Endodermal cell (in vitro differentiated cells): ENCODE measurements around the gene SLC6A9. TPM values are rescaled to one million over a fixed set of nuclear protein-coding genes. Genes with fewer than 3 reads are reported as not detected.

ENCODE experiments used
- DNase-seq: peaks from one replicate; pipeline ENCODE4 v3.0.0-alpha.2; 2017
- H3K27ac ChIP-seq: 2 replicates; pipeline ENCODE4 v1.5.1; 2013; ENCODE audit warnings: mild to moderate bottlenecking, low read depth, low read length, moderate library complexity
- H3K27me3 ChIP-seq: 2 replicates; pipeline ENCODE4 v1.6.1; 2013; ENCODE audit warnings: mild to moderate bottlenecking, low read length, moderate library complexity; ENCODE audit not compliant: insufficient read depth, control insufficient read depth, poor library complexity, severe bottlenecking
- H3K36me3 ChIP-seq: 2 replicates; pipeline ENCODE4 v1.7.0; 2013; ENCODE audit warnings: mild to moderate bottlenecking, low read length, moderate library complexity; ENCODE audit not compliant: control insufficient read depth, insufficient read depth
- H3K4me1 ChIP-seq: one replicate; pipeline ENCODE4 v1.7.0; 2013; ENCODE audit warnings: low read length; ENCODE audit not compliant: control insufficient read depth, insufficient read depth
- H3K4me3 ChIP-seq: 2 replicates; pipeline ENCODE4 v1.5.1; 2013; ENCODE audit warnings: mild to moderate bottlenecking, low read length, moderate library complexity
- H3K9ac ChIP-seq: 2 replicates; pipeline ENCODE4 v1.6.1; 2013; ENCODE audit warnings: mild to moderate bottlenecking, low read length, moderate library complexity; ENCODE audit not compliant: poor library complexity, severe bottlenecking; ENCODE audit errors: extremely low read depth
- H3K9me3 ChIP-seq: 2 replicates; pipeline ENCODE4 v1.6.1; 2013; ENCODE audit warnings: mild to moderate bottlenecking, low read length, moderate library complexity; ENCODE audit not compliant: control insufficient read depth
- H3K27ac Mint-ChIP-seq: 2 replicates; pipeline ENCODE4 v1.8.0; 2020; ENCODE audit warnings: mixed read lengths
- H3K27me3 Mint-ChIP-seq: 2 replicates; pipeline ENCODE4 v1.8.0; 2021; ENCODE audit warnings: mild to moderate bottlenecking, mixed read lengths; ENCODE audit not compliant: insufficient read depth
- H3K36me3 Mint-ChIP-seq: 2 replicates; pipeline ENCODE4 v1.8.0; 2020; ENCODE audit warnings: low read depth, mixed read lengths
- H3K4me1 Mint-ChIP-seq: 2 replicates; pipeline ENCODE4 v1.8.0; 2020; ENCODE audit warnings: mixed read lengths
- H3K4me3 Mint-ChIP-seq: 2 replicates; pipeline ENCODE4 v1.8.0; 2020; ENCODE audit warnings: mild to moderate bottlenecking, moderate library complexity, mixed read lengths
- H3K9me3 Mint-ChIP-seq: 2 replicates; pipeline ENCODE4 v1.8.0; 2020; ENCODE audit warnings: mild to moderate bottlenecking, mixed read lengths
- WGBS, 2 experiments: methylation state at CpG; one replicate each; pipeline versions ENCODE4 v1.1.5 to v1.1.7; 2013; ENCODE audit warnings: missing lambda C conversion rate in 2 of 2, mixed read lengths in 1 of 2; ENCODE audit not compliant: insufficient coverage in 1 of 2, insufficient read length in 1 of 2; 5-methylcytosine and 5-hydroxymethylcytosine counted together
- total RNA-seq, 2 donors: library from RNA; stranded (reverse); fragmentation: NEBNext Ultra II Directional in 1 of 2; extraction: Animal tissue kit (Norgen Biotek cat#: 25700) in 1 of 2; gene quantifications; 2 replicates in 1 of 2; 3 replicates in 1 of 2; pipeline ENCODE4 v1.2.1, GENCODE V29; 2021
- TF ChIP-seq, protein P1 (sequence below): fragments of 200-600 bp; sonication (generic); conservative IDR thresholded peaks from 2 replicates; pipeline ENCODE4 v1.5.0; 2021; ENCODE audit warnings: antibody characterized with exemption, mild to moderate bottlenecking

The SLC6A9 gene
- total RNA-seq, 2 donors from 2014 or later, result 5.7 to 11.4 TPM

DNA sequence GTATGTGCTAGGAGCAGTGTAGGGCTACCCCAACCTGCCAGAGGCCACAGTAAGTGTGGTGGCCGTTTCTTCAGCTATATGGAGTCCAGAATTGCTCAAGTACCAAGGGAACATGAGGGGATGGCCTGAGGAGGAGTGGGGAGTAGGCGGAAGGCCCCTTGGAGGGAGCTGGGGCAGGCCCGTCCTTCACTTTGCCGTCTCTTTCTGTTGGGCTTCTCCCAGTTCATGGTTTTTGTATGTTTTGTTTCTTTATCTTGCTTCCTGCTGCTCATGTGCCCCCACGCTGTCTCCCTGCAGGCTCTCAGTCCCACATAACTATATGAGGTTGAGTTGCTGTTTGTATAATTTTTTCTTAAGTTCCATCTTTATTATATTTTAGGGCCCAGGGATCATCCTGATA is 67.4 kb downstream of the SLC6A9 start:
- Mint-ChIP-seq H3K4me1 (no peaks in the 10 kb centered on the region), H3K9me3 (no peaks in the 10 kb centered on the region), H3K27me3 (no peaks in the 10 kb centered on the region), H3K4me3 (no peak overlapping the region), H3K36me3 (peaks cover 12% of the 10 kb centered on the region), H3K27ac (no peak overlapping the region)
- Histone ChIP-seq H3K4me1 (no peaks in the 10 kb centered on the region), H3K27me3 (no peaks in the 10 kb centered on the region), H3K9me3 (no peaks in the 10 kb centered on the region), H3K4me3 (no peak overlapping the region), H3K36me3 (peaks cover 8% of the 10 kb centered on the region), H3K9ac (no peak overlapping the region), H3K27ac (no peak overlapping the region)
- WGBS, 2 experiments, result 85 to 86% methylated on average over 4 to 5 of the region's 5 CpGs
- no peak for DNase-seq
- TF ChIP-seq, protein P1, sequence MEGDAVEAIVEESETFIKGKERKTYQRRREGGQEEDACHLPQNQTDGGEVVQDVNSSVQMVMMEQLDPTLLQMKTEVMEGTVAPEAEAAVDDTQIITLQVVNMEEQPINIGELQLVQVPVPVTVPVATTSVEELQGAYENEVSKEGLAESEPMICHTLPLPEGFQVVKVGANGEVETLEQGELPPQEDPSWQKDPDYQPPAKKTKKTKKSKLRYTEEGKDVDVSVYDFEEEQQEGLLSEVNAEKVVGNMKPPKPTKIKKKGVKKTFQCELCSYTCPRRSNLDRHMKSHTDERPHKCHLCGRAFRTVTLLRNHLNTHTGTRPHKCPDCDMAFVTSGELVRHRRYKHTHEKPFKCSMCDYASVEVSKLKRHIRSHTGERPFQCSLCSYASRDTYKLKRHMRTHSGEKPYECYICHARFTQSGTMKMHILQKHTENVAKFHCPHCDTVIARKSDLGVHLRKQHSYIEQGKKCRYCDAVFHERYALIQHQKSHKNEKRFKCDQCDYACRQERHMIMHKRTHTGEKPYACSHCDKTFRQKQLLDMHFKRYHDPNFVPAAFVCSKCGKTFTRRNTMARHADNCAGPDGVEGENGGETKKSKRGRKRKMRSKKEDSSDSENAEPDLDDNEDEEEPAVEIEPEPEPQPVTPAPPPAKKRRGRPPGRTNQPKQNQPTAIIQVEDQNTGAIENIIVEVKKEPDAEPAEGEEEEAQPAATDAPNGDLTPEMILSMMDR, result no peak

DNA sequence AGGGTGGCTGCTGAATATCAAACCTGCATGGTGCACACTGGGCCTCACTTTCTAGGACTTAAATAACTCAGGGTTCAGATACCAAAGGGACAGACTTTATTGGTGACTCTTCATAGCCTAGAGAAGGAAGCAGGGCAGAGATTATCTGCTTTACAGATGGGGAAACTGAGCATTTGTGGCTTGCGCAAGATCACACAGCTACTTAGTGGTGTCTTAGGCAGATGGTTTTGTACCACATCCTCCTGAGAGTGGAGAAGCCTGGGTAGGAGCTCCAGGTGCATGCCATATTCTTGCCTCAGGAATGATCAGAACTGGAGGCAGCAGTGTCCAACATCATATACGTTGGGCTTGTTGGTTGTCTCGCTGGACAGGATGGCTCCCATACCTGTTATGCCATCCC is 68.3 kb downstream of the SLC6A9 start:
- no peaks in the 10 kb centered on the region for H3K4me1 Mint-ChIP-seq
- WGBS, 2 experiments, result 94 to 95% methylated on average over 3 of the region's 3 CpGs
- H3K36me3 Mint-ChIP-seq, result peaks cover 12% of the 10 kb centered on the region
- TF ChIP-seq, protein P1, result no peak
- no peaks in the 10 kb centered on the region for H3K27me3 Mint-ChIP-seq
- Histone ChIP-seq H3K9me3 (no peaks in the 10 kb centered on the region), H3K36me3 (peaks cover 15% of the 10 kb centered on the region), H3K27ac (no peak overlapping the region), H3K9ac (no peak overlapping the region), H3K4me3 (no peak overlapping the region), H3K27me3 (no peaks in the 10 kb centered on the region), H3K4me1 (no peaks in the 10 kb centered on the region)
- no peak overlapping the region for H3K4me3 Mint-ChIP-seq
- DNase-seq, result no peak
- no peak overlapping the region for H3K27ac Mint-ChIP-seq
- H3K9me3 Mint-ChIP-seq, result no peaks in the 10 kb centered on the region

DNA sequence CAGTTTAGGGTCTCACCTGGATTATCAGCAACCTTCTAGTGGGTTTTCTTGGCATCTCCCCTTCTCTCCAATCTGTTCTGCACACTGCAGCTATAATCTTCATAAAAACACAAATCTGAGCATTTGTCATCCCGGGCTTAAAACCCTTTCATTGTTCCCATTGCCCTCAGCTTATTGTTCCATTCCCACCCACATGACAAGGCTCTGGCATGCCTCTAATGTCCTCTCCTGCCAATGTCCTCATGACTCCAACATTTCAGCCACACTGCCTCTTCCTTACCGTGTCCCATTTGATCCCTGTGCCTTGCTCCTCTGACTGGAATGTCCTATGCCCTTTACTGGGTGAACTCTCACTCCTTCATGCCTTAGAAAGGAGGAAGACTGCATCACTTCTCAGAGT is 68.9 kb downstream of the SLC6A9 start:
- peaks cover 15% of the 10 kb centered on the region for H3K36me3 Mint-ChIP-seq
- no peak for DNase-seq
- Histone ChIP-seq H3K4me3 (no peak overlapping the region), H3K9me3 (no peaks in the 10 kb centered on the region), H3K27me3 (no peaks in the 10 kb centered on the region), H3K36me3 (peaks cover 21% of the 10 kb centered on the region), H3K4me1 (no peaks in the 10 kb centered on the region), H3K27ac (no peak overlapping the region), H3K9ac (no peak overlapping the region)
- H3K4me3 Mint-ChIP-seq, result no peak overlapping the region
- no peaks in the 10 kb centered on the region for H3K27me3 Mint-ChIP-seq
- 89 to 96% methylated on average over 2 of the region's 2 CpGs for WGBS, 2 experiments
- H3K27ac Mint-ChIP-seq, result no peak overlapping the region
- TF ChIP-seq, protein P1, result no peak
- H3K4me1 Mint-ChIP-seq, result no peaks in the 10 kb centered on the region
- no peaks in the 10 kb centered on the region for H3K9me3 Mint-ChIP-seq
